ENCODE results near the gene DNAJB6.

- TF ChIP-seq CTCF (IDR thresholded peaks at IDR 0.05) (no peak), POLR2A (IDR thresholded peaks at IDR 0.05) (no peak), POLR2AphosphoS5 (IDR thresholded peaks at IDR 0.05) (no peak), EP300 (IDR thresholded peaks at IDR 0.05) (no peak)
Observed at GRCh38 chr7:157380416-157380815, 43.6 kb downstream of the DNAJB6 start.

Measured in suprapubic skin (tissue), 4 donors.